HG02678 (cell line): Measurements from ENCODE around the gene PLXNC1.

ENCODE experiments used
- ATAC-seq: cut with Tn5 transposase; IDR thresholded peaks from one replicate; pipeline ENCODE4 v1.9.1; 2021; ENCODE audit warnings: mild to moderate bottlenecking, moderate library complexity; ENCODE audit not compliant: unreplicated experiment

PLXNC1 gene

GRCh38 chr12:94228488-94228907, 80.1 kb downstream of the PLXNC1 start:
- peak; percentile 71 for ATAC-seq

GRCh38 chr12:94229902-94230301, 81.5 kb downstream of the PLXNC1 start:
- ATAC-seq = no peak

- peak; percentile 57 for ATAC-seq
These were observed 82.1 kb downstream of the PLXNC1 start for GRCh38 chr12:94230357-94230905.

- ATAC-seq = no peak
These were observed 83.3 kb downstream of the PLXNC1 start for GRCh38 chr12:94231709-94232108.

GRCh38 chr12:94235848-94236247, 87.5 kb downstream of the PLXNC1 start:
- no peak for ATAC-seq

GRCh38 chr12:94239332-94239993, 91.1 kb downstream of the PLXNC1 start:
- ATAC-seq = no peak

- ATAC-seq = peak; percentile 92
These were observed 91.8 kb downstream of the PLXNC1 start for GRCh38 chr12:94240171-94240570.

GRCh38 chr12:94242901-94243300, 94.5 kb downstream of the PLXNC1 start:
- no peak for ATAC-seq

- peak; percentile 57 for ATAC-seq
These were observed 96.1 kb downstream of the PLXNC1 start for GRCh38 chr12:94244165-94245133.

- ATAC-seq = no peak
These were observed 97.4 kb downstream of the PLXNC1 start for GRCh38 chr12:94245631-94246383.

GRCh38 chr12:94247246-94247645, 98.9 kb downstream of the PLXNC1 start:
- no peak for ATAC-seq

GRCh38 chr12:94248582-94248981, 100.2 kb downstream of the PLXNC1 start:
- ATAC-seq = no peak

GRCh38 chr12:94250130-94250529, 101.8 kb downstream of the PLXNC1 start:
- no peak for ATAC-seq

- no peak for ATAC-seq
These were observed 105.9 kb downstream of the PLXNC1 start for GRCh38 chr12:94254270-94254669.

GRCh38 chr12:94255006-94255405, 106.6 kb downstream of the PLXNC1 start:
- no peak for ATAC-seq

GRCh38 chr12:94255428-94255827, 107.1 kb downstream of the PLXNC1 start:
- no peak for ATAC-seq

- no peak for ATAC-seq
These were observed 110.2 kb downstream of the PLXNC1 start for GRCh38 chr12:94258593-94258992.

- ATAC-seq = no peak
These were observed 111.6 kb downstream of the PLXNC1 start for GRCh38 chr12:94260017-94260416.

GRCh38 chr12:94260717-94261116, 112.3 kb downstream of the PLXNC1 start:
- ATAC-seq = no peak

GRCh38 chr12:94261119-94261518, 112.7 kb downstream of the PLXNC1 start:
- ATAC-seq = no peak

GRCh38 chr12:94261786-94262185, 113.4 kb downstream of the PLXNC1 start:
- no peak for ATAC-seq
